K562 (cell line): ENCODE measurements around the gene HIVEP2. TPM values are rescaled to one million over a fixed set of nuclear protein-coding genes. Genes with fewer than 3 reads are reported as not detected.

ENCODE experiments used
- BDP1 ChIP-seq: IDR thresholded peaks from 3 replicates; pipeline ENCODE4 v1.6.1; 2011; ENCODE audit not compliant: insufficient read length, insufficient read depth
- CHAMP1 ChIP-seq: fragments of 450-650 bp; IDR thresholded peaks from 2 replicates; pipeline ENCODE4 v1.6.1; 2016; ENCODE audit warnings: mild to moderate bottlenecking
- E2F8 ChIP-seq: fragments of 450-650 bp; IDR thresholded peaks from 2 replicates; pipeline ENCODE4 v1.7.1; 2018; ENCODE audit warnings: mild to moderate bottlenecking, low read depth; ENCODE audit not compliant: partially characterized antibody
- ERF ChIP-seq: fragments of 450-650 bp; formaldehyde crosslinking; IDR thresholded peaks from 2 replicates; pipeline ENCODE4 v1.4.0; 2020; ENCODE audit warnings: mild to moderate bottlenecking, mixed read lengths
- IRF1 ChIP-seq: sonication (generic); formaldehyde crosslinking; IDR thresholded peaks from 2 replicates; pipeline ENCODE4 v1.8.0; 2022; ENCODE audit warnings: missing genetic modification reagents, mild to moderate bottlenecking, borderline replicate concordance
- NCOA1 ChIP-seq: fragments of 450-650 bp; IDR thresholded peaks from 2 replicates; pipeline ENCODE4 v1.6.1; 2016; ENCODE audit warnings: low read depth
- PML ChIP-seq: IDR thresholded peaks from 2 replicates; pipeline ENCODE4 v1.6.1; 2012; ENCODE audit warnings: low read length, inconsistent platforms
- U2AF2 ChIP-seq: fragments of 200-400 bp; formaldehyde crosslinking; optimal IDR thresholded peaks from 2 replicates; pipeline ENCODE3; 2017; ENCODE audit warnings: low read depth, mild to moderate bottlenecking, low read length
- ZNF23 ChIP-seq: fragments of 250-450 bp; sonication (Bioruptor Pico); IDR thresholded peaks from 2 replicates; pipeline ENCODE4 v1.4.0; 2020; ENCODE audit warnings: mild to moderate bottlenecking
- ZNF239 ChIP-seq: fragments of 250-450 bp; sonication (Bioruptor Pico); IDR thresholded peaks from 2 replicates; pipeline ENCODE4 v1.4.0; 2020; ENCODE audit warnings: mild to moderate bottlenecking
- polyA plus RNA-seq, 8 experiments: library from polyadenylated mRNA; depleted of rRNA in 4 of 8; stranded (reverse) in 5 of 8; unstranded in 3 of 8; fragments of >200 nt; fragmentation: Nextera tagmentation in 2 of 8; fragmentation: Illumina TruSeq in 1 of 8; extraction: Ambion mirVana in 2 of 8; extraction: Trizol in 1 of 8; gene quantifications; 2 replicates each; pipeline versions ENCODE4 v1.2.1 to v1.2.3, GENCODE V29; 2011 to 2014; ENCODE audit warnings: inconsistent platforms in 1 of 8, missing spikeins in 1 of 8
- total RNA-seq, 7 experiments: library from RNA; depleted of rRNA in 6 of 7; stranded (reverse); fragments of >200 nt in 6 of 7; fragmentation: Illumina TruSeq in 2 of 7; extraction: Trizol in 2 of 7; gene quantifications; 2 replicates each; pipeline versions ENCODE4 v1.2.1 to v1.2.3, GENCODE V29; 2011 to 2021; ENCODE audit warnings: low replicate concordance in 1 of 7

The HIVEP2 gene
- total and polyA plus RNA-seq, 9 of the 15 experiments (the other 6 are each of a cell fraction or from before 2014, with no cell fraction given), result under 0.01 to 1.2 (median 0.31) TPM

GRCh38 chr6:142946181-142946923 lies 1.4 kb upstream of the HIVEP2 start (continued):
- TF ChIP-seq IRF1 (CRISPR knock-in tag) (no peak), PML (no peak), CHAMP1 (no peak), BDP1 (no peak), NCOA1 (no peak), E2F8 (no peak), ERF (CRISPR knock-in tag) (no peak), U2AF2 (no peak), ZNF23 (CRISPR knock-in tag) (no peak), ZNF239 (CRISPR knock-in tag) (no peak)
